ENCODE measurements around the gene SGK2. TPM values are rescaled to one million over a fixed set of nuclear protein-coding genes. Genes with fewer than 3 reads are reported as not detected.

The SGK2 gene
- total and polyA plus RNA-seq, 2 of the 13 experiments (the other 11 are each of a cell fraction or from before 2014, with no cell fraction given) = 6.2 to 29.4 TPM

- no peak for TF ChIP-seq RFX5 (IDR thresholded peaks at IDR 0.05; ENCODE audit: low read depth, low read length)
- TF ChIP-seq, protein P1, sequence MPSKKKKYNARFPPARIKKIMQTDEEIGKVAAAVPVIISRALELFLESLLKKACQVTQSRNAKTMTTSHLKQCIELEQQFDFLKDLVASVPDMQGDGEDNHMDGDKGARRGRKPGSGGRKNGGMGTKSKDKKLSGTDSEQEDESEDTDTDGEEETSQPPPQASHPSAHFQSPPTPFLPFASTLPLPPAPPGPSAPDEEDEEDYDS (CRISPR knock-in tag; IDR thresholded peaks at IDR 0.05) = no peak
- BruUV-seq (replicated peaks) = no TSS peak
- in situ Hi-C loops (cut with HindIII; ENCODE audit: extremely low pct_ligation_motif_present, low pct_unique_long_range_greater_than_20kb) (no loop called here), intact Hi-C loops (cut with micrococcal nuclease; ENCODE audit: unreplicated experiment) (no loop called here)
- no peak for FAIRE-seq
- Histone ChIP-seq H3K36me3 (replicated peaks in 1 of 2; ENCODE audit: control insufficient read depth in 1 of 2, insufficient read depth in 2 of 2, low read length in 2 of 2) (peaks cover 0 to 4% of the 10 kb centered on the region in 2 experiments; a peak in 1 of 5 replicates), H3K79me2 (ENCODE audit: insufficient read depth, low read length) (no peaks in the 10 kb centered on the region), H3K4me2 (ENCODE audit: low read depth, low read length) (no peak overlapping the region), H4K20me1 (ENCODE audit: insufficient read depth, low read length) (no peaks in the 10 kb centered on the region), H3K4me3 (replicated peaks in 1 of 3; ENCODE audit: insufficient read depth in 1 of 3, low read depth in 2 of 3, low read length in 3 of 3) (no peak overlapping the region), H3K27me3 (ENCODE audit: control insufficient read depth in 1 of 2, insufficient read depth in 2 of 2, low read length in 2 of 2) (no peaks in the 10 kb centered on the region; a peak in 1 of 5 replicates), H2AFZ (ENCODE audit: low read length) (no peak overlapping the region), H3K9ac (ENCODE audit: insufficient read depth, low read depth, low read length) (no peak overlapping the region), H3K9me3 (ENCODE audit: low read length) (no peaks in the 10 kb centered on the region), H3K4me1 (ENCODE audit: insufficient read depth, low read length) (peaks cover 54% of the 10 kb centered on the region), H3K27ac (ENCODE audit: extremely low read length, insufficient read depth, low read length) (no peak overlapping the region)
- 94% methylated on average over 9 of the region's 9 CpGs for WGBS (ENCODE audit: low lambda C conversion rate)
- no peak for DNase-seq (ENCODE audit: low spot score)
- ChIA-PET POLR2A (interaction anchor here (1.0 to 5.1 kb wide), 4 partner anchors 18 to 74 kb away, joined by 3 to 31 read pairs (median 6); partner anchors contain the start of genes IFT52 and SGK2), CTCF (ENCODE audit: low intra/inter-chr PET ratio, low total read pairs) (no interaction called here)
- no peak for ATAC-seq
Measured at GRCh38 chr20:43532416-43533055, 26.3 kb upstream of the SGK2 start.

GRCh38 chr20:43533060-43533459, 25.8 kb upstream of the SGK2 start:
- no peak for ATAC-seq
- TF ChIP-seq ATF7-NPFF (CRISPR knock-in tag; IDR thresholded peaks at IDR 0.05; ENCODE audit: low read depth) = no peak
- TF ChIP-seq PHF21A (CRISPR knock-in tag; IDR thresholded peaks at IDR 0.05) = no peak
- TF ChIP-seq ZUFSP (CRISPR knock-in tag; IDR thresholded peaks at IDR 0.05; ENCODE audit: borderline replicate concordance) = no peak
- TF ChIP-seq ZNF331 (CRISPR knock-in tag; IDR thresholded peaks at IDR 0.05) = no peak
- TF ChIP-seq, protein P2, sequence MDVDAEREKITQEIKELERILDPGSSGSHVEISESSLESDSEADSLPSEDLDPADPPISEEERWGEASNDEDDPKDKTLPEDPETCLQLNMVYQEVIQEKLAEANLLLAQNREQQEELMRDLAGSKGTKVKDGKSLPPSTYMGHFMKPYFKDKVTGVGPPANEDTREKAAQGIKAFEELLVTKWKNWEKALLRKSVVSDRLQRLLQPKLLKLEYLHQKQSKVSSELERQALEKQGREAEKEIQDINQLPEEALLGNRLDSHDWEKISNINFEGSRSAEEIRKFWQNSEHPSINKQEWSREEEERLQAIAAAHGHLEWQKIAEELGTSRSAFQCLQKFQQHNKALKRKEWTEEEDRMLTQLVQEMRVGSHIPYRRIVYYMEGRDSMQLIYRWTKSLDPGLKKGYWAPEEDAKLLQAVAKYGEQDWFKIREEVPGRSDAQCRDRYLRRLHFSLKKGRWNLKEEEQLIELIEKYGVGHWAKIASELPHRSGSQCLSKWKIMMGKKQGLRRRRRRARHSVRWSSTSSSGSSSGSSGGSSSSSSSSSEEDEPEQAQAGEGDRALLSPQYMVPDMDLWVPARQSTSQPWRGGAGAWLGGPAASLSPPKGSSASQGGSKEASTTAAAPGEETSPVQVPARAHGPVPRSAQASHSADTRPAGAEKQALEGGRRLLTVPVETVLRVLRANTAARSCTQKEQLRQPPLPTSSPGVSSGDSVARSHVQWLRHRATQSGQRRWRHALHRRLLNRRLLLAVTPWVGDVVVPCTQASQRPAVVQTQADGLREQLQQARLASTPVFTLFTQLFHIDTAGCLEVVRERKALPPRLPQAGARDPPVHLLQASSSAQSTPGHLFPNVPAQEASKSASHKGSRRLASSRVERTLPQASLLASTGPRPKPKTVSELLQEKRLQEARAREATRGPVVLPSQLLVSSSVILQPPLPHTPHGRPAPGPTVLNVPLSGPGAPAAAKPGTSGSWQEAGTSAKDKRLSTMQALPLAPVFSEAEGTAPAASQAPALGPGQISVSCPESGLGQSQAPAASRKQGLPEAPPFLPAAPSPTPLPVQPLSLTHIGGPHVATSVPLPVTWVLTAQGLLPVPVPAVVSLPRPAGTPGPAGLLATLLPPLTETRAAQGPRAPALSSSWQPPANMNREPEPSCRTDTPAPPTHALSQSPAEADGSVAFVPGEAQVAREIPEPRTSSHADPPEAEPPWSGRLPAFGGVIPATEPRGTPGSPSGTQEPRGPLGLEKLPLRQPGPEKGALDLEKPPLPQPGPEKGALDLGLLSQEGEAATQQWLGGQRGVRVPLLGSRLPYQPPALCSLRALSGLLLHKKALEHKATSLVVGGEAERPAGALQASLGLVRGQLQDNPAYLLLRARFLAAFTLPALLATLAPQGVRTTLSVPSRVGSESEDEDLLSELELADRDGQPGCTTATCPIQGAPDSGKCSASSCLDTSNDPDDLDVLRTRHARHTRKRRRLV (CRISPR knock-in tag; IDR thresholded peaks at IDR 0.05) = no peak
- TF ChIP-seq ZNF431 (CRISPR knock-in tag; IDR thresholded peaks at IDR 0.05; ENCODE audit: borderline replicate concordance, low read depth) = no peak
- no peak for TF ChIP-seq FOXA1 (IDR thresholded peaks at IDR 0.05)
- TF ChIP-seq FOXA1 (CRISPR knock-in tag; IDR thresholded peaks at IDR 0.05) = no peak
- TF ChIP-seq ZNF20 (CRISPR knock-in tag; IDR thresholded peaks at IDR 0.05) = no peak
- no peak for TF ChIP-seq THAP11 (CRISPR knock-in tag; IDR thresholded peaks at IDR 0.05)

More at GRCh38 chr20:43533060-43533459, 25.8 kb upstream of the SGK2 start:
- in situ Hi-C loops (cut with HindIII; ENCODE audit: extremely low pct_ligation_motif_present, low pct_unique_long_range_greater_than_20kb) = no loop called here
- no peak overlapping the region for H3K9ac ChIP-seq (ENCODE audit: insufficient read depth, low read depth, low read length)
- DNase-seq (ENCODE audit: low spot score) (no peak), FAIRE-seq (no peak)
- intact Hi-C loops (cut with micrococcal nuclease; ENCODE audit: unreplicated experiment) = no loop called here
- H3K4me3 ChIP-seq (replicated peaks in 1 of 3; ENCODE audit: insufficient read depth in 1 of 3, low read depth in 2 of 3, low read length in 3 of 3) = no peak overlapping the region
- H3K36me3 ChIP-seq (replicated peaks in 1 of 2; ENCODE audit: control insufficient read depth in 1 of 2, insufficient read depth in 2 of 2, low read length in 2 of 2) = peaks cover 0 to 4% of the 10 kb centered on the region in 2 experiments; a peak in 1 of 5 replicates
- POLR2A ChIA-PET = interaction anchor here (1.0 to 2.6 kb wide), 2 partner anchors 25 to 74 kb away, joined by 3 to 9 read pairs; partner anchors contain the start of gene SGK2
- H2AFZ ChIP-seq (ENCODE audit: low read length) = no peak overlapping the region
- H3K27me3 ChIP-seq (ENCODE audit: control insufficient read depth in 1 of 2, insufficient read depth in 2 of 2, low read length in 2 of 2) = no peaks in the 10 kb centered on the region; a peak in 1 of 5 replicates
- CTCF ChIA-PET (ENCODE audit: low intra/inter-chr PET ratio, low total read pairs) = no interaction called here
- H3K9me3 ChIP-seq (ENCODE audit: low read length) = no peaks in the 10 kb centered on the region
- H3K79me2 ChIP-seq (ENCODE audit: insufficient read depth, low read length) = no peaks in the 10 kb centered on the region
- BruUV-seq (replicated peaks) = no TSS peak
- peaks cover 54% of the 10 kb centered on the region for H3K4me1 ChIP-seq (ENCODE audit: insufficient read depth, low read length)
- no peak overlapping the region for H3K4me2 ChIP-seq (ENCODE audit: low read depth, low read length)
- no peaks in the 10 kb centered on the region for H4K20me1 ChIP-seq (ENCODE audit: insufficient read depth, low read length)
- no peak overlapping the region for H3K27ac ChIP-seq (ENCODE audit: extremely low read length, insufficient read depth, low read length)

Measured in HepG2 (cell line).